Activated CD4-positive, alpha-beta memory T cell treated with anti-CD3 and anti-CD28 coated beads for 36 hours (primary cell): ENCODE results near the gene UTP4. TPM values are rescaled to one million over a fixed set of nuclear protein-coding genes. Genes with fewer than 3 reads are reported as not detected.

Source experiments
- CTCF ChIA-PET: fragments of 350-600 bp; sonication (Branson Sonifier 250); formaldehyde crosslinking; loops from one replicate; lab custom pipeline; 2021; ENCODE audit warnings: antibody characterized with exemption, inconsistent platforms; lab: Charles Lee
- POLR2A ChIA-PET: fragments of 350-600 bp; sonication (Branson Sonifier 250); formaldehyde crosslinking; loops from one replicate; lab custom pipeline; 2021; ENCODE audit warnings: antibody characterized with exemption; lab: Charles Lee
- DNase-seq: peaks from one replicate; pipeline ENCODE4 v3.0.0-alpha.2; 2020
- H3K27ac Mint-ChIP-seq: one replicate; pipeline ENCODE4 v1.8.0; 2021; ENCODE audit warnings: mixed read lengths
- H3K27me3 Mint-ChIP-seq: one replicate; pipeline ENCODE4 v1.8.0; 2021; ENCODE audit warnings: mixed read lengths
- H3K36me3 Mint-ChIP-seq: one replicate; pipeline ENCODE4 v1.8.0; 2021; ENCODE audit warnings: mixed read lengths
- H3K4me1 Mint-ChIP-seq: one replicate; pipeline ENCODE4 v1.8.0; 2021; ENCODE audit warnings: low read depth, mixed read lengths
- H3K4me3 Mint-ChIP-seq: one replicate; pipeline ENCODE4 v1.8.0; 2021; ENCODE audit warnings: mild to moderate bottlenecking, mixed read lengths
- H3K9me3 Mint-ChIP-seq: one replicate; pipeline ENCODE4 v1.8.0; 2021; ENCODE audit warnings: mixed read lengths
- intact Hi-C: fragments of 100-400 bp; cut with micrococcal nuclease; formaldehyde crosslinking; loops from one replicate; pipeline ENCODE4 v1.15.1; 2023
- total RNA-seq, 2 experiments: library from RNA; stranded (reverse); gene quantifications; one replicate each; pipeline ENCODE4 v1.2.3, GENCODE V29; 2021

The UTP4 gene
- total RNA-seq, 2 experiments from 2014 or later = 104 to 106 TPM

DNA sequence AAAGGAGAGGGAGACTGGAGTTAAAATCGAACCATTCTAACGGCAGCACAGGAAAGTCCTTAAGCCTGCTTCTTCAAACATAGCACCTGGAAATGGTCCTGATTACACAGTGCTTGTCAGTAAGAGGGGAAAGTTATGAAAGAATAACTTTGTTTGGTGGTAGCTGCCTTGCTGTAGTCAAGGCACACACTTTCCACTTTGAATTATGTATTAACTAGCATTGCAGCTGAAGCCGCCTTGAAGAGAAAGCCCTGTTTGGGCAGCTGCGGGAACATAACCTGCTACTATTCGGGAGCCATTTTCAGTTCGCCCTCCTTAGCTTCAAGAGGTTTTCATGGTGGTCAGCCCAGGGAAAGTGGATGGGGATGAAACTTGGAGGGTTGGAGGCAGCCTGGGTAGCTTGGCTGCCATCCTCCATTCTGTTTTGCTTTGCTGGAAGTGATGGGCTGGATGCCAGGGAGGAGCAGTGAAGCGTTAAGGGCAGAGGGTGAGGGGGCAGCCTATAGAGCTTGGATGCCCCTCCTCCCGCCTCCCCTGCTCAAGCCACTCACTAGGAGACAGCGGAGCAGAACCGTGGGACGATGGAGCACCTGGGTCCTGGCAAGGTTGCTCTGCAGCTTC is 32.3 kb upstream of the UTP4 start:
- intact Hi-C loops = loop anchor here (10.0 kb wide), 1 partner anchor 195 kb away; no protein-coding TSS in a partner anchor
- no peak overlapping the region for H3K27ac Mint-ChIP-seq
- no peaks in the 10 kb centered on the region for H3K4me1 Mint-ChIP-seq
- ChIA-PET POLR2A (no interaction called here), CTCF (interaction anchor here (1.2 to 1.7 kb wide), 3 partner anchors 10 to 24 kb away, joined by 4 to 11 read pairs (median 7); no protein-coding TSS in a partner anchor)
- H3K27me3 Mint-ChIP-seq = peaks cover 4% of the 10 kb centered on the region
- DNase-seq = no peak
- no peak overlapping the region for H3K4me3 Mint-ChIP-seq
- H3K9me3 Mint-ChIP-seq = no peaks in the 10 kb centered on the region
- no peaks in the 10 kb centered on the region for H3K36me3 Mint-ChIP-seq

DNA sequence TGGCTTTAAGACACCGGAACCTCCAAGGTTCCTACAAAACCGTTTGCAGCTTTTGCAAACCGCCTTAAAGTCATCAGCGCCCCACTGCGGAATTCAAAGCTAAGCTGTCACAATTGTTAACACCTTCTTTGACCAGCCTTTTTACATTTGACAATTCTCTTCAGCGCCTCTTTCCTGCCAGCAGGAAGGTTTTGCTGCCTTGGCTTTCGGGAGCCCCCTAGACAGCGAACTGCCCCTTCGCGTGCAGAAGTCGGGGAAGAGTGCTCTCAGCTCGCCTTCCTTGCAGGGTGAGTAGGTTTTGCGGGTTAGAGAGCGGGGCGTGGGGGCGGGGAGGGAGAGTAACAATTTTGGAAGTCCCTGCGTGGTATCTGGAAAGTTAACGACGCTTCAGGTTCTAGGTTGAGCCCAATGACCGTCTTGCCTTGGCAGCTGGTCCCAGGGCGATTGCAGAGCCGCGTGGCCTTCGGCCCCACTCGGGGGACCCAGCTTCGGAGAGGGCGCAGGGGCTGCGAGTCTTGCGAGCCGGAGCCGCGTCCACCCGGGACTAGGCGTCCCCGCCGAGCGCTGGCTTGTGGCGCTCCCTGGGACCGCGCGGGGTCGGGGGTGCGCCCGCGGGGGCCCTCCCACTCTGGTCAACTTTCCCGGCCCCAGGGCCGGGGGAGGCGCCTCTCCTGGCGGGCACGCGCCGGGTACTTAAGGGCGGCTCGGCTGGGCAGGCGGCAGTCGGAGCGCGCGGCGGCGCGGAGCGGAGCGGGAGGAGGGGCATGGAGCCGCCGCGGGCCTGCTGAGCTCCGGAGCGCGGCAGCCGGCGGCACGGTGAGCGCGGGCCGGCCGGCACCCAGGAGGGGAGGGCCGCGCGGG is 26.7 kb upstream of the UTP4 start, which contains the start of gene HAS3:
TSS of gene HAS3 (plus strand) at position 153 of the 861 bp plus-strand sequence. CDS start 3,743 bp downstream, outside the sequence.
- Mint-ChIP-seq H3K9me3 (no peaks in the 10 kb centered on the region), H3K4me3 (peak within 1 kb of the TSS; percentile 74), H3K27ac (no peak within 1 kb of the TSS), H3K27me3 (peaks cover 31% of the 10 kb centered on the region), H3K36me3 (peaks cover 10% of the 10 kb centered on the region), H3K4me1 (peaks cover 16% of the 10 kb centered on the region)
- POLR2A ChIA-PET = interaction anchor here (0.5 to 1.1 kb wide), 3 partner anchors 9 to 13 kb away, joined by 3 to 6 read pairs (median 3); no protein-coding TSS in a partner anchor
- DNase-seq = peak; percentile 47
- intact Hi-C loops = loop anchor here (5.0 to 10.0 kb wide), 2 partner anchors 201 to 258 kb away; no protein-coding TSS in a partner anchor
- CTCF ChIA-PET = interaction anchor here (0.8 to 2.0 kb wide), 5 partner anchors 12 to 258 kb away, joined by 3 to 6 read pairs (median 4); no protein-coding TSS in a partner anchor

DNA sequence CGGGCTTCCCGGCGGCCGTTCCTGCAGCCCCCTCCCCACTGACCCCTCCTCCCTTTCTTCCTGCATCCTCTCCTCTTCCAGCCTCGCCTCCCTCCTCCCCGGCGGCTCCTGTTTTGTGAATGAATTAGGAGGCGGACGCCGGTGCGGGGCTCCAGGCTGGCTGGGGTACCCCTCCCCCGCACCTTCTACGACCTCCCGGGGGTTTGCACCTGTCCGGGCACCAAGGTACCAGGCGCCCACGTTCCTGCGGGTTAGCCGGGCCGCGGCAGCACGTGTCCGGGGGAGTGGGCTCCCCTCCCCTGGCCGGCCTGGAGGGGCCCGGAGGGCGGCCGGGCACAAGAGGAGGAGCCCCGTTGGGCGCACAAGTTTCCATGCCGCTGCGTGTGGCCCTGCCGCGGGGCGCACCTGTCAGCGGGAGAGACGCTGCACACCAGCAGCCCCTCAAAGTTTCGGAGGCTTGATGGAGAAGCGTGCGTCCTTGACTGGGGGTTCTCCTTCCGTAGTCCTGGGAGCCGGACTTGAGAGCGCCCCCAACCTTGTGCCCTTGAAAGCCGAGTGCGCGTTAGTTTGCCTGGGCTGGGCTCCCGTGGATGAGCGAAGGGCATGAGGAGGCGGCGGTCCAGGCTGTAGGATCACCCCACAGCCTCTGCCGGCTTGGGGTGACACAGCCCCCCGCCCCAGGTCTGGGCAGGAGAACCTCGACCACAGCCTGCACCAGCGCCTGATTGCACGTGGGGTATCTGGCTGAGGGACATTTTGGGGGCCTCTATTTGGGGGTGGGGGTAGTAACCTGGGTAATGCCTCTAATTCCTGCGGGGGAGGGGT is 25.7 kb upstream of the UTP4 start:
- intact Hi-C loops = loop anchor here (5.0 to 10.0 kb wide), 2 partner anchors 202 to 259 kb away; no protein-coding TSS in a partner anchor
- H3K36me3 Mint-ChIP-seq = peaks cover 13% of the 10 kb centered on the region
- H3K4me1 Mint-ChIP-seq = peaks cover 16% of the 10 kb centered on the region
- CTCF ChIA-PET = interaction anchor here (0.8 to 2.0 kb wide), 3 partner anchors 17 to 259 kb away, joined by 4 to 6 read pairs (median 4); no protein-coding TSS in a partner anchor
- DNase-seq = no peak
- POLR2A ChIA-PET = interaction anchor here (0.7 kb wide), 1 partner anchor 14 kb away, joined by 3 read pairs; no protein-coding TSS in a partner anchor
- H3K9me3 Mint-ChIP-seq = no peaks in the 10 kb centered on the region
- peak overlapping the region; percentile 50 for H3K4me3 Mint-ChIP-seq
- peaks cover 31% of the 10 kb centered on the region for H3K27me3 Mint-ChIP-seq
- H3K27ac Mint-ChIP-seq = no peak overlapping the region

DNA sequence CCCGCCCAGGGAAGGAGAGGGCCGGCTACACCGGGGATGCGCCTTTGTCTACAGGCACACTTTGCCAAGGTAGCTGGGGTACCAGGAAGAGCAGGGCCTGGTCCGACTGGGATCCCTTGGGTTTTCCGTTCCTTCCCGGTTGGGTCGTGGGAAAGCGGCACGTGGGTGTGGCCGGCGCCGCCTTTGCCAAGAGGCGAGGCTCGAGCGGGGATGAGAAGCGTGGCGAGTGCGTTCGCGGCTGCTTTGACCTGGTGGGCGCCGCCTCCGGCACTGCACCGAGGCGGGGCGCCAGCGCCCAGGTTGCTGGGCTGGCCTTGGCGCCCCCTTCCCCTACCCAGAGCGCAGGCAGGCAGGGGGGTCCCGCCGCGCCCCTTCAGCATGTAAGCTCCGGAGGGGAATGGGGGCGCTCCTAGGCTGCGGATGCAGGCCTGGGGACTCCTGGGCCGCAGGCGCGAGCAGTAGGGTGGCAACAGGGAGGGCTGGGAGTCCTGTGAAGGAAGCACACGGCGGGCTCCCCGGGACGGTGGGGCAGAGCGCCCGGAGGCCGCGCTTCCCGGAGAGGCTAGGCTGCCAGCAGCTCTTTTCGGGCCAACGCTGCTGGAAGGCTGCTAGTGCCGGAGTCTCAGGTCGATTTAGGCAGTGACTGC is 25.0 kb upstream of the UTP4 start:
- intact Hi-C loops = loop anchor here (5.0 to 10.0 kb wide), 2 partner anchors 203 to 260 kb away; no protein-coding TSS in a partner anchor
- peak overlapping the region; percentile 50 for H3K4me3 Mint-ChIP-seq
- peaks cover 31% of the 10 kb centered on the region for H3K27me3 Mint-ChIP-seq
- ChIA-PET CTCF (interaction anchor here (0.5 to 0.8 kb wide), 2 partner anchors 9 to 349 kb away, joined by 3 to 6 read pairs; no protein-coding TSS in a partner anchor), POLR2A (no interaction called here)
- DNase-seq = no peak
- peaks cover 13% of the 10 kb centered on the region for H3K36me3 Mint-ChIP-seq
- no peak overlapping the region for H3K27ac Mint-ChIP-seq
- no peaks in the 10 kb centered on the region for H3K9me3 Mint-ChIP-seq
- H3K4me1 Mint-ChIP-seq = peaks cover 16% of the 10 kb centered on the region

DNA sequence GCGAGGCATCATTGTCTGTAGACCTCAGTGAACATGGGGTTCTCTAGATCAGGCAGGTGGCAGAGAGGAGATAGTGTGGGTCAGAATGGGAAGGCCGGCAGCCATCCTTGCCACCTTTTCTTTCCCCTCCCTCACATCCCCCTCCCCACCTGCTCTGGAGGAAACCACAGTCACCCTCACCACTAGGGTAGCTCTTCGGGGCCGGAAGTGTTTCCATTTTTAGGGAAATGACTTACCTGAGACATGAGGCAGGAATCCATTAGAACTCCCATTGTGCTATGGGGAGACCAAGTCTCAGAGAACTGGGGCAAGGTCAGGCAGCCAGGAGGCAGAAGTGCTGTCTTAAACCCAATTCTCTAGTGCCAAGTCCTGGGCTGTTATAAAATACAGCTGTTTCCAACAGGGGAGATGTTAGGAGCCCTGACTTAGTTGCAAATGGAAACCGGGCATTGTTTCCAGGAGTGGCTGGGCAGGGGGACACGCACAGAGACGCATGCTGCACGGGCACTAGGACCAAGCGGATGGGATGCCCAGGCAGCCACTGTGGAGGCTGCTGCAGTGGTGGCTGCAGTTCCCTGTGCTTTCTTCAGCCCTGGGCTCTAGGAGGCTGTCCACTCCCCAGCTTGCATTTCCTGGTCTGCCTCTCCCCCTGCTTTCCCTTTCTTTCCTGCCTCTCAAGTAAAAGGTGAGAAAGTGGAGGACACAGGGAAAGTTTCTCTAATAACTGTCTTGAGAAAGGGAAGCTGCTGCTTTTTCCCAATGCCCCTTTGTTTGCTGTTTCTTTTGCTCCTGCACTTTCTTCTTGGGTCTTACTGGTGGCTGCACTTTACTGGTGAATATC is 24.2 kb upstream of the UTP4 start:
- intact Hi-C loops = loop anchor here (5.0 to 10.0 kb wide), 2 partner anchors 203 to 261 kb away; no protein-coding TSS in a partner anchor
- Mint-ChIP-seq H3K4me1 (peaks cover 16% of the 10 kb centered on the region), H3K36me3 (peaks cover 13% of the 10 kb centered on the region), H3K27ac (no peak overlapping the region), H3K4me3 (no peak overlapping the region), H3K9me3 (no peaks in the 10 kb centered on the region), H3K27me3 (peaks cover 31% of the 10 kb centered on the region)
- ChIA-PET CTCF (interaction anchor here (0.5 to 0.8 kb wide), 3 partner anchors 9 to 876 kb away, joined by 3 to 6 read pairs (median 3); no protein-coding TSS in a partner anchor), POLR2A (no interaction called here)
- no peak for DNase-seq

DNA sequence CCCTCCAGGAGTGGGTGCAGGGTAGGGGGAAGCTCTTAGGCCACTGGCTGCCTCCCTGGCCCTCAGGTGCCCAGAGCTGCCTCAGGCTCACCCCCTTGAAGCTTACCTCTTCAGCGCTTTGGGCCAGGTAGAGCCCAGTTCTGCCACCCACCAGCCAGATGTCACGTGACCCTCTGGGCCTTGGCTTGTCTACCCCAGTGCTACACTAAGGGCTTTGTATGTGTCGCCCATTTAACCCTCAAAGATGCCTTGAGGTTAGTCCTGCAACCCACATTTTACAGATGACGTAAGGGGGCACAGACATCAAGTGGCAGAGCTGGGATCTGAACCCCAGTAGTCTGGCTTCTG is 23.6 kb upstream of the UTP4 start:
- no peaks in the 10 kb centered on the region for H3K9me3 Mint-ChIP-seq
- DNase-seq = no peak
- H3K4me3 Mint-ChIP-seq = no peak overlapping the region
- ChIA-PET CTCF (no interaction called here), POLR2A (no interaction called here)
- H3K27me3 Mint-ChIP-seq = peaks cover 31% of the 10 kb centered on the region
- intact Hi-C loops = loop anchor here (5.0 to 10.0 kb wide), 2 partner anchors 204 to 262 kb away; no protein-coding TSS in a partner anchor
- peaks cover 16% of the 10 kb centered on the region for H3K4me1 Mint-ChIP-seq
- no peak overlapping the region for H3K27ac Mint-ChIP-seq
- H3K36me3 Mint-ChIP-seq = peaks cover 13% of the 10 kb centered on the region

DNA sequence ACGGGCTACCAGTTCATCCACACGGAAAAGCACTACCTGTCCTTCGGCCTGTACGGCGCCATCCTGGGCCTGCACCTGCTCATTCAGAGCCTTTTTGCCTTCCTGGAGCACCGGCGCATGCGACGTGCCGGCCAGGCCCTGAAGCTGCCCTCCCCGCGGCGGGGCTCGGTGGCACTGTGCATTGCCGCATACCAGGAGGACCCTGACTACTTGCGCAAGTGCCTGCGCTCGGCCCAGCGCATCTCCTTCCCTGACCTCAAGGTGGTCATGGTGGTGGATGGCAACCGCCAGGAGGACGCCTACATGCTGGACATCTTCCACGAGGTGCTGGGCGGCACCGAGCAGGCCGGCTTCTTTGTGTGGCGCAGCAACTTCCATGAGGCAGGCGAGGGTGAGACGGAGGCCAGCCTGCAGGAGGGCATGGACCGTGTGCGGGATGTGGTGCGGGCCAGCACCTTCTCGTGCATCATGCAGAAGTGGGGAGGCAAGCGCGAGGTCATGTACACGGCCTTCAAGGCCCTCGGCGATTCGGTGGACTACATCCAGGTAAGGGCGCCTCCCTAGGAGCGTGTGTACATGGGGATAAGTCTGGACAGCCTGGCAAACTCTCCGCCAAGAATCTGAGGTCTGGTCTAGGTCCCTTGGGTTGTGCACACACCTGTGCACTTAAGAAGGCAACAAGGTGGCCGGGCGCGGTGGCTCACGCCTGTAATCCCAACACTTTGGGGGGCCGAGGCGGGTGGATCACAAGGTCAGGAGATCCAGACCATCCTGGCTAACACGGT is 22.8 kb upstream of the UTP4 start:
- peaks cover 16% of the 10 kb centered on the region for H3K4me1 Mint-ChIP-seq
- intact Hi-C loops = loop anchor here (5.0 to 10.0 kb wide), 2 partner anchors 205 to 262 kb away; no protein-coding TSS in a partner anchor
- ChIA-PET CTCF (interaction anchor here (6.8 kb wide), 1 partner anchor 13 kb away, joined by 91 read pairs; no protein-coding TSS in a partner anchor), POLR2A (no interaction called here)
- no peak overlapping the region for H3K4me3 Mint-ChIP-seq
- DNase-seq = no peak
- H3K9me3 Mint-ChIP-seq = no peaks in the 10 kb centered on the region
- no peak overlapping the region for H3K27ac Mint-ChIP-seq
- H3K27me3 Mint-ChIP-seq = peaks cover 28% of the 10 kb centered on the region
- H3K36me3 Mint-ChIP-seq = peaks cover 14% of the 10 kb centered on the region

DNA sequence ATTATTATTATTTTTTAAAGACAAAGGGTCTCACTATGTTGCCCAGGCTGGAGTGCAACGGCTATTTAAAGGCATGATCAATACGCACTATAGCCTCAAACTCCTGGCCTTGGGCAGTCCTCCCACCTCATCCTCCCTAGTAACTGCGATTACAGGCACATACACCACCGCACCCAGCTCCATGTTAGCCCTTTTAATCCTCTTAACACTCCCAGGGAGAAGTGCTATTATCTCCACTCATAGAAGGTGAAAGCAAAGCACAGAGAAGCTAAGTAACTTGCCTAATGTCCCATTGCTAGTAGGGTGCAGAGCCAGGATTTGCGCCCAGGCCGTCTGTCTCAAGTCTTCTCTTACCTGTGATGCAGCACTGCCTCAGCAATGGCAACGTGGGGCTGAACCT is 22.0 kb upstream of the UTP4 start:
- Mint-ChIP-seq H3K27me3 (peaks cover 25% of the 10 kb centered on the region), H3K4me3 (no peak overlapping the region), H3K36me3 (peaks cover 21% of the 10 kb centered on the region), H3K4me1 (peaks cover 14% of the 10 kb centered on the region), H3K27ac (no peak overlapping the region), H3K9me3 (no peaks in the 10 kb centered on the region)
- intact Hi-C loops = no loop called here
- CTCF ChIA-PET = interaction anchor here (0.7 to 6.8 kb wide), 3 partner anchors 9 to 21 kb away, joined by 3 to 91 read pairs (median 4); no protein-coding TSS in a partner anchor
- no peak for DNase-seq
- POLR2A ChIA-PET = no interaction called here

DNA sequence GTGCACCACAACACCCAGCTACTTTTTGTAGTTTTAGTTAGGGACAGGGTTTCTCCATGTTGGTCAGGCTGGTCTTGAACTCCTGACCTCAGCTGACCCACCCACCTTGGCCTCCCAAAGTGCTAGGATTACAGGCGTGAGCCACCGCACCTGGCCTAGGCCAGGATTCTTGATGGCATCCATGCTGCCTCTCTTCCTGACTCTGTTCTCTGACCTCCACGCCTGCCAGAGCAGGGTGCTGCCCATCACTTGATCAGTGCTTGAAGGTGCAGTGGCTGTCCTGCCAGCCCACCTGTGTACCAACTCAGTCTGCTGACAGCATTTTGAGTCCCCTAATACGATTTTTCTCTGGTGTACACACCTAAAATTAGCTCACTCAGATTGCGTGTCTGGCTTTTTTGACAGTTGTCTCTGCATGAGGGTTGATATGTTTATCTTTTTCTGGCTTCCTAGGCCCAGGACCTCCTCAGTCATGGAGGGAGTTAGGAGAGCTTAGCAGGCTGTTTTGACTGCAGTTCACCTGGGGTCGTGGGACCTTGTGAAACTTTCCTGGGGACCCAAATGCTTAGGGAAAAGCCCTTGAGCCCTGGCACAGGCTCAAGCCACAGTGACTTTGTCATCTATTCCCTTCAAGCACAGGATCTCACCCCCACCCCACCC is 21.1 kb upstream of the UTP4 start:
- ChIA-PET CTCF (interaction anchor here (1.1 to 6.8 kb wide), 4 partner anchors 12 to 176 kb away, joined by 3 to 91 read pairs (median 11); no protein-coding TSS in a partner anchor), POLR2A (interaction anchor here (1.0 kb wide), 1 partner anchor 12 kb away, joined by 3 read pairs; no protein-coding TSS in a partner anchor)
- no peak for DNase-seq
- intact Hi-C loops = no loop called here
- Mint-ChIP-seq H3K4me1 (peaks cover 10% of the 10 kb centered on the region), H3K27me3 (peaks cover 20% of the 10 kb centered on the region), H3K4me3 (no peak overlapping the region), H3K36me3 (peaks cover 22% of the 10 kb centered on the region), H3K9me3 (no peaks in the 10 kb centered on the region), H3K27ac (no peak overlapping the region)
